Activated T-cell treated with anti-CD3 and anti-CD28 coated beads for 48 hours (primary cell): ENCODE measurements around the gene FRAT2.
A peak's percentile ranks its signal among the peaks of the same experiment; 100 is the strongest.

Experiments used
- DNase-seq: peaks from one replicate; pipeline ENCODE4 v3.0.0-alpha.2; 2020; ENCODE audit warnings: low read depth

The FRAT2 gene

DNA sequence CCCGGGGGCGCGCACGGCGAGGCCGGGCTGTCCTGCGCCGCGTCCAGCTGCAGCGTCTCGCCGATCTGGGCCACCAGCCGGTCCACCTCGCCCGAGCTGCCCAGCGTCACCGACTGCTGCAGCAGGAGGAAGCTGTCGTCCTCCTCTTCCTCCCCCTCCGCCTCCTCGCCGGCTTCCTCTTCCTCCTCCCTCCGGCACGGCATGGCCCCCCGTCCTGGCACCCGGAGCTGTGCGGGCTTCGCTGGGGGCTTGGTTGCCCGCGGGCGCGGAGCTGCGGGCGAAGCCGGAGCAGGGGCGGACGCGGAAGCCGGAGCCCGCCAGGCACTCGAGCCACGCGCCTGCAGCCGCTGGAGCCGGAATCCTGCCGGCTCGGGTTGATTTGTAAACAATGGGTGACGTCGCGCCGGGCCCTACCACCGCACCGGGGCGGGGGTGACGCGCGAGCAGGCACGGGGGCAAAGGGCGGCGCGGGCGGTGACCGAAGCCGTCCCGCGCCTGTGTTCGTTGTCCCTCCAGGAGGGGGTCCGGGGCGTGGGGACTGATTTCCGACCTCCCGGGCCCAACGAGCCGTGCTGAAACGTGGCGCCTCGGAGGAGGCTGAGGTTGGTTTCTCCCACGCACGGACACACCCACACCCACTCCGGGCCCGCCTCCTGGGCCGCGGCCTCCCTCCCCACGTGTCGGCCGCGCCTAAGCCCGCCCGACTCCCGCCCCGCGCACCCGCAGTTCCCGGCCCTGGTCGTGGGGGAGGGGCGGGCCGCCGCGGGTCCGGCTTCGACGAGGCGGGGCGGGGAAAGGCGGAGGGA is at the start of gene FRAT2:
FRAT2 (minus strand) TSS at position 360 of the 806 bp plus-strand sequence; CDS start at position 203, 157 bp downstream.
- peak; percentile 82 for DNase-seq

GRCh38 chr10:97384156-97384555 is 49.6 kb upstream of the FRAT2 start:
- DNase-seq = no peak

DNA sequence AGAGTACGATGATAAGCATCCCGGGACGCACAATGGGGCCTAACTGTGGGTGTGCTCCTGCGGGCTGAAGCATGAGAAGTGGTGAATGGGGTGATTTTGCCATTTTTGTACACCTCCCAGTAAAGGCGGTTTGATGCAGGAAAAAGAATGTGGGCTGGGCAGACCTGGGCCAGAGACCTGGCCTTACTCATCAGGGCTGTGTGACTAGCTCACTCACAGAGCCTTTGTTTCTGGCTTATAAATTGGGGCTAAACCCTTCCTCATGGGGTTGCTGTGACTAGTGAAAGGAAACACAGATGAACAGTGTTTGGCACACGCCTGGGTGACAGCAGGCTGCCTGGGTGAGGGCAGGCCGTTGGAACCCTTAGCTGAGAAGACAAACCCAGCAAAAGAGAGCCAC is 48.6 kb upstream of the FRAT2 start:
- DNase-seq = no peak

GRCh38 chr10:97381626-97382025 is 47.1 kb upstream of the FRAT2 start:
- DNase-seq = no peak

DNA sequence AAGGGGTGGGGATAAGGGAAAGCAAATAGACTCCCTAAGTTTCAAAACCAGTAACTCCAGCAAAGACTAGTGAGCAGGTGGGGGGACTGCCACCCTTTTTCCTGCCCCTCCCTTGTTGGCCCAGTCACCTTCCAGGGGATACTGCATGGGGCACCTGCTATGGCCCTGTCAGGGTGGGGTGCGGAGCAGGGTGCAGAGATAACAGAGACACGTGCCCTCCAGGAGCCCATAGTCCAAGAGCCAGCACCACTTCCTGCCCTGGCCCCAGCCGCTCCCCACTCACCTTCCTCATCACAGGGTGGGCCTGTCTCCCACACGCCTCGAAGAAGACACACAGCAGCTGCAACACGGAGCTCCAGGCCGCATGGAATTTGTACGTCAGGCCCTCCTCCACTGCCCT is 46.0 kb upstream of the FRAT2 start:
- DNase-seq = no peak

DNA sequence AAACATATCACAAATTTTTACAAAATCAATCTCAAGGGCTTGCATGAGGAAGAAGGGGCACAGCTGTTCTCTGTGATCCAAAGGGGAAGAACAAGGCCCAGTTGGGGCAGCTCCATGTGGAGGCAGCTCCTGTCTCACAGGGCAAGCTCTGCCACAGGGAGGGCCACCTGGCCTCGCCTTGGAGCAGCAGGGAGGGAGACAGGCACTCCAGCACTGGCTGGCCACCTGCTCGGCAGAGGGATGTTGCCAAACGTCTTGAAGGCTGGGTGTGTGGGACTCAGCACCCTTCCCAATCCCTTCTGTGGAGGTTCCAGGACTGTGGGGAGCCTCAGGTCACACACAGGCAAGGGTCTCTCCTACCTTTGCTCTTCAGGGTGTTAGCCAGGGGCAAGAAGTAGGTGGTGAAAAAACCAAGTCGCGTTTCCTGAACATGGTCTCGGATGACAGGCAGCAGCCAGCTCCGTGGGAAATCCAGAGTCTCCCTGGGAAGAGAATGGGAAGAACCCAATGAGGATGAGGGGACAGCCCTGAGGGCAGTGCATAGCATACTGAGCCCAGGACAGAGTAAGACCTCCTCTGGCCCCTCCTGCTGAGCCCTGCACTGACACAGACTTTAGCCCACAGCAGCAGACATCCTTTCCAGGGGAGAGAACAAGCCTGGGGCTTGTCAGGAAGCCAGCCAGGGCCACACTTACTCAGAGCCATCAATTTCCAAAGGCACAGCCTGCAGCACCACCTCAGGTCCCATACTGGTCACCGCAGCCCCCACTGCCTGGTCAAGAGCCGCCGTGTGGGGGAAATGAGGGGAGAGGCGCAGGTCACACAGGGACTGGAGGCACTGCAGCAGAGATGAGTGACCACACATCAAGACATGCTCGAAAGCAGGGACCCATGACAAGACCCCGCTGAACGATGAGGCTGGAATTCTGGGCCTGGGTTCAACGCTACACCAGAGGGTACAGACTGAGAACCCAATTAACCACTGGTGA is 44.7 kb upstream of the FRAT2 start:
- no peak for DNase-seq

DNA sequence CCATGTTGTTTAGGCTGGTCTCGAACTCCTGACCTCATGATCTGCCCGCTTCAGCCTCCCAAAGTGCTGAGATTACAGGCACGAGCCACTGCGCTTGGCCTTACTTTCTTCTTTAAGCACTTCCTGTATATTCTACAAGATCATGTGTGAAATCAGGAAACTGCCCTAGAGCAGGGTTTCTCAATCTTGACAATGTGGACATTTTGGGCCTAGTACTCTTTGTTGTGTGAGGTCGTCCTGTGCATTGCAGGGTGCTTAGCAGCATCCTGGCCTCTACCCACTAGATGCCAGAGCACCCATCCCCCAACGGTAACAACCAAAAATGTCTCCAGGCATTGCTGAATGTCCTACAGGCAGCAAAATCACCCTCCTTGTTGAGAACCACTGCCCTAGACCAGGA is 41.9 kb upstream of the FRAT2 start:
- DNase-seq = no peak

- DNase-seq = no peak
These were observed 38.9 kb upstream of the FRAT2 start for GRCh38 chr10:97373456-97373855.

- no peak for DNase-seq
These were observed 37.8 kb upstream of the FRAT2 start for GRCh38 chr10:97372233-97372875.

- DNase-seq = no peak
These were observed 37.2 kb upstream of the FRAT2 start for GRCh38 chr10:97371696-97372095.

DNA sequence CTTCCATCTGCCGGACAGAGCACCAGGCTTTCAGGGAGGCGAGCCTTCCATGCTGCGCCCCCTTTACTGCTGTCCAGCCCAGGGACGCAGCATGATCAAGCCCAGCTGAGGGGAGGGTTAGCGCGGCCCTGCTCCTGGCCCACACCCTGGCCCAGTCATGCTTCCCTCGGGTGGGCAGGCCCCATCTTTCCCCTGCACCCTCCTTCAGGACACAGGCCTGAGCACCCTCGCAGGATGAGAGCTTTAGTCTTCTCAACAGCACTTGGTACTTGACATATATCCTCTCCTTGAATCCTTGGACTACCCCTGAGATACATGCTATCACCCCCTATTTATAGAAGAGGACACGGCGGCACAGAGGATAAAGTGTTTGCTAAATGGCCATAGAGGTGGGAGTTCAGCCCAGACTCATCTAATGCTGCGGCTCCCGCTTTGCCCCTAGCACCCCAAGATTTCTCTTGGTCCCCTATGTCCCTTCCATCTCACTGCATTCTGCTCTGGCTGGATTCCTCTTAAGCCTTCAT is 32.7 kb upstream of the FRAT2 start:
- no peak for DNase-seq

DNA sequence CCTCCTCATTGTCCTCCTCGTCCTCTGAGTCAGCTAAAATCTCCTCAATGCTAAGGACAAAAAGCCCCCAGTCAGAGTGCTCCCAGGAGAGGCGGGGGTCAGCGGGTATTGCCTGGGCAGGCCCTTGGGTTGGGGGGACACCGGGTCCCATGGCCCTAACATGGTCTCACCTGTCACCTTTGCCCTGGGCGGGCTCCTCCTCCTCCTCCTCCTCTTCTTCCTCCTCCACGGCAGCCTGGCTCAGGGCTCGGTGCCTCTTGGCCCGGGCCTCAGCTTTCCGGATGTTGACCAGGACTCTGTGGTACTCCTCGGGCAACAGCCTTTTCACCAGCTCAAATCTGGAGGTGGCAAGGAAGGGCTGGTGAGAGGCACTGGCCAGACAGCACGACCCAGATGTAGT is 32.0 kb upstream of the FRAT2 start:
- no peak for DNase-seq

- no peak for DNase-seq
These were observed 31.3 kb upstream of the FRAT2 start for GRCh38 chr10:97365761-97366351.

- DNase-seq = no peak
These were observed 28.5 kb upstream of the FRAT2 start for GRCh38 chr10:97363071-97363470.

DNA sequence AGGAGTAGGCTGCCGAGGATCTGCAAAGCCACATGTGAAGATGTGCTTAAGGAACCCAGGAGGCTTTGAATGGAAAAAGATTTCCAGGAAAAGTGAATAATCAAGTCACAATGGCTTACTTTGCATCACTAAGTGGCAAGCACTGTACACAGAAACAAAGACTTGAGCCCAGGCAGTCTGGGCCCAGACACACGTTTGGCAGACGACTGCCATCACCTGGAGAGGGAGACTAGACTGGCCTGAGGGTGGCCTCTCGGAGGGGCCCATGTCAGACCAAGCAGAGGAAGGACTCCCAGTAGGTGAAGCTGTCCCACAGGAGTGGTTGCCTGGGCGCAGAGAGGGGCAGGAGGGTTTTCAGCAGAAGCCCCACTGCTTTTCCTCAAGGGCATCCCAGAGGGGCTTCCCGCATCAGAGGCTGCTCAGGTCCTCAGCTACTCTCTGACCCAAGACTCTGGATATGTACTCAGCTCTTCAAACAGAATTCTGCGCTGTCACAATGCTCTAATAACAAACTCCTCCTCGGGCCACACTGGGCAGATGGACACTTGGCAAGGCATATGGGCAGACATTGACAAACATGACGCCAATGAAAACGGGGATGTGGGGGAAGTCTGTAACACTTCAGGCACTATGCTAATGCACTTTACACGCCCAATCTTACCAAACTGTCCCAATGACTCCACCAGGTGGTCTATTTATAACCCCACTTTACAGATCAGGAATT is 27.9 kb upstream of the FRAT2 start:
- DNase-seq = no peak

DNA sequence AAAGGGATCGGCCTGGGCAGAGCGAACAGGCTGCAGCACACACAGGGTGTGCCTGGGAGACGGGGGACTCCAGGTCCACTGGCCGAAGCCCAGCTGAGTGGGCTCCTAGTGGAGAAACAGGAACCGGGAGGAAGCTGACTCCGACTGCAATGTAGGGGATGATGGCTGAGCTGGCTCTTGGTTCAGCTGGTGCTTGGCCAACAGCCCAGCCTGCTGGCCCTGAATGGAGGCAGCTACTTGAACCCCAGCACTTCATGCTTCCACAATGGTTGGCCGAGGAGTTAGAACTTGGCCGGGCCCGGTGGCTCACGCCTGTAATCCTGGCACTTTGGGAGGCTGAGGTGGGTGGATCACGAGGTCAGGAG is 27.0 kb upstream of the FRAT2 start:
- no peak for DNase-seq

- no peak for DNase-seq
These were observed 26.4 kb upstream of the FRAT2 start for GRCh38 chr10:97360705-97361536.

DNA sequence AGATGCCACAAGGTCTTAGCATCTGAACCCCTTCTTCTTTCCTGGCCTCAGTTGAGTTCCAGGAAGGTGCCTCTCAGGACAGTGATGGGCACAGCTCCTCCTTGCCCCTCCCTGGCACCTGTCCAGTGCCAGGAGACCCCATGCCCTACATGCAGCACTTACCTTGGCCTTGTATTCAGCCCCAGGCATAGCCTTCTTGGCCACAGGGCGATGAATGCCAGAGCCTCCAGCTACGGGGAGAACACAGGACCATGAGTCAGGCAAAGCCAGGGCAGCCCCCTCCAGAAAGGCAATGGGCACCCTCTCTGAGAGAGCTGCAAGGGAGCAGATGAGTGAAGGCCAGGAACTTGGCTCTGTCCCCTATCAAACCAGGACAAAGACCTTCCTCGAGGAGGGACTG is 24.3 kb upstream of the FRAT2 start:
- DNase-seq = no peak

GRCh38 chr10:97358349-97358748 is 23.8 kb upstream of the FRAT2 start:
- DNase-seq = no peak

DNA sequence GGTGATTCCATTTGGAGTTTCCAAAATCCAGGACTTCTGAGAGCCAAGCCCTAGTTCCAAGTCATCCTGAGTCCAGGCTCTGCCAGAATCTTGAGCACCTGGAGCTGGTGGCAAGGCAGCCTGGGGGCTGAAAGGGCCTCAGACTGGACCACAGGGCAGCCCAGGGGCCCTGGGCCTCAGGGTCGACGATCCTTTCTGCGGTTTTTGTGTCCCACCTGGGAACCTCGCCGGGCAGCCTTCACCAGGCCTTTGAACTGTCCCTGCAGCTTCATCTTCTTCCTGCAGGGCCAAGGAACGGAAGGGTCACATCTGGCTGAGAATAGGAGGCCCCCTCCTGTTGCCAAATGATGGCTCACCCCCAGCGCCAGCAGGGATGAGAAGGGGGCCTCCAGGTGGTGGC is 22.4 kb upstream of the FRAT2 start:
- no peak for DNase-seq
